ENCODE results near the gene ELF4.

Gene ELF4

GRCh38 chrX:130110379-130111219 is at the start of gene ELF4:
Gene ELF4 (minus strand): TSS chrX:130110497. CDS start chrX:130081330, 29,167 bp downstream.
- Histone ChIP-seq H3K9me3 (ENCODE audit: insufficient read depth, low read depth, low read length) (no peaks in the 10 kb centered on the region), H3K9ac (ENCODE audit: low read depth, low read length, poor library complexity, severe bottlenecking) (peak within 1 kb of the TSS; percentile 89), H3K4me2 (ENCODE audit: low read depth, low read length, poor library complexity, severe bottlenecking) (peak within 1 kb of the TSS; percentile 96), H3F3A (ENCODE audit: low read depth) (no peaks in the 10 kb centered on the region), H3K4me1 (ENCODE audit: insufficient read depth, low read length, poor library complexity, severe bottlenecking) (peaks cover 11% of the 10 kb centered on the region), H4K20me1 (ENCODE audit: insufficient read depth, low read length, poor library complexity, severe bottlenecking) (peaks cover 25% of the 10 kb centered on the region), H2AFZ (ENCODE audit: low read length) (no peak within 1 kb of the TSS), H3K79me2 (ENCODE audit: insufficient read depth, low read length) (peaks cover 43% of the 10 kb centered on the region), H3K36me3 (ENCODE audit: insufficient read depth, low read length) (no peaks in the 10 kb centered on the region), H3K4me3 (ENCODE audit: low read length, poor library complexity, severe bottlenecking) (peak within 1 kb of the TSS; percentile 88), H3K27me3 (ENCODE audit: insufficient read depth, low read length, poor library complexity, severe bottlenecking) (no peaks in the 10 kb centered on the region), H3K9me2 (replicated peaks; ENCODE audit: low read depth, low read length) (no peaks in the 10 kb centered on the region)
- no peak for TF ChIP-seq EZH2phosphoT487 (IDR thresholded peaks at IDR 0.05; ENCODE audit: borderline replicate concordance)
- TF ChIP-seq, protein P1, sequence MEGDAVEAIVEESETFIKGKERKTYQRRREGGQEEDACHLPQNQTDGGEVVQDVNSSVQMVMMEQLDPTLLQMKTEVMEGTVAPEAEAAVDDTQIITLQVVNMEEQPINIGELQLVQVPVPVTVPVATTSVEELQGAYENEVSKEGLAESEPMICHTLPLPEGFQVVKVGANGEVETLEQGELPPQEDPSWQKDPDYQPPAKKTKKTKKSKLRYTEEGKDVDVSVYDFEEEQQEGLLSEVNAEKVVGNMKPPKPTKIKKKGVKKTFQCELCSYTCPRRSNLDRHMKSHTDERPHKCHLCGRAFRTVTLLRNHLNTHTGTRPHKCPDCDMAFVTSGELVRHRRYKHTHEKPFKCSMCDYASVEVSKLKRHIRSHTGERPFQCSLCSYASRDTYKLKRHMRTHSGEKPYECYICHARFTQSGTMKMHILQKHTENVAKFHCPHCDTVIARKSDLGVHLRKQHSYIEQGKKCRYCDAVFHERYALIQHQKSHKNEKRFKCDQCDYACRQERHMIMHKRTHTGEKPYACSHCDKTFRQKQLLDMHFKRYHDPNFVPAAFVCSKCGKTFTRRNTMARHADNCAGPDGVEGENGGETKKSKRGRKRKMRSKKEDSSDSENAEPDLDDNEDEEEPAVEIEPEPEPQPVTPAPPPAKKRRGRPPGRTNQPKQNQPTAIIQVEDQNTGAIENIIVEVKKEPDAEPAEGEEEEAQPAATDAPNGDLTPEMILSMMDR (conservative IDR thresholded peaks at IDR 0.05; ENCODE audit: low read length), result no peak

GRCh38 chrX:130159776-130160175 is 49.5 kb upstream of the ELF4 start:
- Histone ChIP-seq H3F3A (ENCODE audit: low read depth) (no peaks in the 10 kb centered on the region), H3K79me2 (ENCODE audit: insufficient read depth, low read length) (peaks cover 44% of the 10 kb centered on the region), H3K4me1 (ENCODE audit: insufficient read depth, low read length, poor library complexity, severe bottlenecking) (peaks cover 8% of the 10 kb centered on the region), H3K9ac (ENCODE audit: low read depth, low read length, poor library complexity, severe bottlenecking) (no peak overlapping the region), H2AFZ (ENCODE audit: low read length) (no peak overlapping the region), H3K9me3 (ENCODE audit: insufficient read depth, low read depth, low read length) (no peaks in the 10 kb centered on the region), H3K9me2 (replicated peaks; ENCODE audit: low read depth, low read length) (no peaks in the 10 kb centered on the region), H3K36me3 (ENCODE audit: insufficient read depth, low read length) (no peaks in the 10 kb centered on the region), H4K20me1 (ENCODE audit: insufficient read depth, low read length, poor library complexity, severe bottlenecking) (peaks cover 7% of the 10 kb centered on the region), H3K4me2 (ENCODE audit: low read depth, low read length, poor library complexity, severe bottlenecking) (peak overlapping the region; percentile 24), H3K4me3 (ENCODE audit: low read length, poor library complexity, severe bottlenecking) (no peak overlapping the region), H3K27me3 (ENCODE audit: insufficient read depth, low read length, poor library complexity, severe bottlenecking) (no peaks in the 10 kb centered on the region)
- TF ChIP-seq, protein P1 (conservative IDR thresholded peaks at IDR 0.05; ENCODE audit: low read length), result no peak
- no peak for TF ChIP-seq EZH2phosphoT487 (IDR thresholded peaks at IDR 0.05; ENCODE audit: borderline replicate concordance)

DNA sequence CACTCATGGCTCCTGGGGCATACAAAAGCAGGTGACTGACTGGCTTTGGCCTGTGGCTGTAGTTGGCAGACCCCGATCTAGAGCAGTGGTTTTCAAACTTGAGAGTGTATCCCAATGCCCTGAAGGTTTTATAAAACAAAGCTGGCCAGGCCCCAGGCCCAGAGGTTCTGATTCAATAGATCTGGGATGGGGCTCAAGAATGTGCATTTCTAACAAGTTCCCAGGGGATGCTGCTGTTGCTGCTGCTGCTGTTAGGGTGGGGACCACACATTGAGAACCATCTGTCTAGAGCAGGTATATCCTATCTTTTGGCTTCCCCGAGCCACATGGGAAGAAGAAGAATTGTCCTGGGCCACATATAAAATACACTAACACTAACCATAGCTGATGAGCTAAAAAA is 48.0 kb upstream of the ELF4 start:
- H2AFZ ChIP-seq (ENCODE audit: low read length), result no peak overlapping the region
- no peaks in the 10 kb centered on the region for H3K27me3 ChIP-seq (ENCODE audit: insufficient read depth, low read length, poor library complexity, severe bottlenecking)
- H3K9ac ChIP-seq (ENCODE audit: low read depth, low read length, poor library complexity, severe bottlenecking), result no peak overlapping the region
- H3K9me3 ChIP-seq (ENCODE audit: insufficient read depth, low read depth, low read length), result no peaks in the 10 kb centered on the region
- no peak overlapping the region for H3K4me2 ChIP-seq (ENCODE audit: low read depth, low read length, poor library complexity, severe bottlenecking)
- H3K4me3 ChIP-seq (ENCODE audit: low read length, poor library complexity, severe bottlenecking), result no peak overlapping the region
- H3K79me2 ChIP-seq (ENCODE audit: insufficient read depth, low read length), result peaks cover 30% of the 10 kb centered on the region
- no peaks in the 10 kb centered on the region for H3K36me3 ChIP-seq (ENCODE audit: insufficient read depth, low read length)
- H4K20me1 ChIP-seq (ENCODE audit: insufficient read depth, low read length, poor library complexity, severe bottlenecking), result peaks cover 7% of the 10 kb centered on the region
- H3K9me2 ChIP-seq (replicated peaks; ENCODE audit: low read depth, low read length), result no peaks in the 10 kb centered on the region
- TF ChIP-seq, protein P1 (conservative IDR thresholded peaks at IDR 0.05; ENCODE audit: low read length), result no peak
- TF ChIP-seq EZH2phosphoT487 (IDR thresholded peaks at IDR 0.05; ENCODE audit: borderline replicate concordance), result no peak
- H3F3A ChIP-seq (ENCODE audit: low read depth), result no peaks in the 10 kb centered on the region
- H3K4me1 ChIP-seq (ENCODE audit: insufficient read depth, low read length, poor library complexity, severe bottlenecking), result peaks cover 6% of the 10 kb centered on the region
